ENCODE data around the gene CCNL2. TPM values are rescaled to one million over a fixed set of nuclear protein-coding genes. Genes with fewer than 3 reads are reported as not detected.
"Not testable (repeated sequence)": the region's sequence is repeated elsewhere in the genome, so short reads cannot be mapped to it uniquely, and the experiment has no call there.

CCNL2 gene
- polyA plus RNA-seq, 3 donors from 2014 or later = 16.7 to 34.6 (median 22.0) TPM

GRCh38 chr1:1435106-1435903, 36.2 kb upstream of the CCNL2 start, which contains the start of gene VWA1:
TSS of gene VWA1 (plus strand) at chr1:1435690. CDS start at chr1:1435749, 59 bp downstream.
- Mint-ChIP-seq H3K27ac (no peak within 1 kb of the TSS), H3K4me3 (peak within 1 kb of the TSS in 4 of 5 donors; percentile 35 to 68 (median 58)), H3K27me3 (ENCODE audit: low read depth in 3 of 3) (peaks cover 0 to 7% (median 5%) of the 10 kb centered on the region in 3 donors), H3K4me1 (peaks cover 0 to 1% of the 10 kb centered on the region in 2 donors), H3K36me3 (no peaks in the 10 kb centered on the region), H3K9me3 (no peaks in the 10 kb centered on the region)
- DNase-seq = peak; percentile 45 to 49 (median 48)

- Mint-ChIP-seq H3K27ac (no peak overlapping the region), H3K27me3 (ENCODE audit: low read depth in 3 of 3) (peaks cover 0 to 12% (median 5%) of the 10 kb centered on the region in 3 donors), H3K36me3 (no peaks in the 10 kb centered on the region), H3K4me1 (peaks cover 0 to 1% of the 10 kb centered on the region in 2 donors), H3K9me3 (no peaks in the 10 kb centered on the region), H3K4me3 (peak overlapping the region in 4 of 5 donors; percentile 20 to 35 (median 31))
- DNase-seq = no peak
These were observed 35.6 kb upstream of the CCNL2 start for GRCh38 chr1:1434824-1435105.

GRCh38 chr1:1434131-1434823, 35.1 kb upstream of the CCNL2 start:
- peaks cover 0 to 16% (median 5%) of the 10 kb centered on the region in 3 donors for H3K27me3 Mint-ChIP-seq (ENCODE audit: low read depth in 3 of 3)
- peaks cover 0 to 1% of the 10 kb centered on the region in 2 donors for H3K4me1 Mint-ChIP-seq
- DNase-seq = no peak
- H3K27ac Mint-ChIP-seq = no peak overlapping the region
- H3K9me3 Mint-ChIP-seq = no peaks in the 10 kb centered on the region
- H3K4me3 Mint-ChIP-seq = no peak overlapping the region
- no peaks in the 10 kb centered on the region for H3K36me3 Mint-ChIP-seq

- no peaks in the 10 kb centered on the region for H3K36me3 Mint-ChIP-seq
- H3K4me1 Mint-ChIP-seq = peaks cover 0 to 1% of the 10 kb centered on the region in 2 donors
- H3K4me3 Mint-ChIP-seq = no peak overlapping the region
- H3K9me3 Mint-ChIP-seq = no peaks in the 10 kb centered on the region
- peaks cover 0 to 16% (median 5%) of the 10 kb centered on the region in 3 donors for H3K27me3 Mint-ChIP-seq (ENCODE audit: low read depth in 3 of 3)
- no peak overlapping the region for H3K27ac Mint-ChIP-seq
- no peak for DNase-seq
These were observed 34.6 kb upstream of the CCNL2 start for GRCh38 chr1:1433804-1434130.

GRCh38 chr1:1432951-1433803, 34.0 kb upstream of the CCNL2 start:
- no peak for DNase-seq
- H3K36me3 Mint-ChIP-seq = no peaks in the 10 kb centered on the region
- H3K9me3 Mint-ChIP-seq = no peaks in the 10 kb centered on the region
- H3K27me3 Mint-ChIP-seq (ENCODE audit: low read depth in 3 of 3) = peaks cover 0 to 18% (median 5%) of the 10 kb centered on the region in 3 donors
- peaks cover 4 to 6% of the 10 kb centered on the region in 2 donors for H3K4me1 Mint-ChIP-seq
- no peak overlapping the region for H3K27ac Mint-ChIP-seq
- H3K4me3 Mint-ChIP-seq = no peak overlapping the region

- H3K36me3 Mint-ChIP-seq = no peaks in the 10 kb centered on the region
- DNase-seq = no peak
- peaks cover 4 to 6% of the 10 kb centered on the region in 2 donors for H3K4me1 Mint-ChIP-seq
- no peak overlapping the region for H3K27ac Mint-ChIP-seq
- no peaks in the 10 kb centered on the region for H3K9me3 Mint-ChIP-seq
- no peak overlapping the region for H3K4me3 Mint-ChIP-seq
- peaks cover 0 to 18% (median 5%) of the 10 kb centered on the region in 3 donors for H3K27me3 Mint-ChIP-seq (ENCODE audit: low read depth in 3 of 3)
These were observed 33.3 kb upstream of the CCNL2 start for GRCh38 chr1:1432274-1432950.

- H3K9me3 Mint-ChIP-seq = no peaks in the 10 kb centered on the region
- H3K27ac Mint-ChIP-seq = no peak overlapping the region
- H3K4me1 Mint-ChIP-seq = peaks cover 4 to 6% of the 10 kb centered on the region in 2 donors
- H3K4me3 Mint-ChIP-seq = no peak overlapping the region
- no peaks in the 10 kb centered on the region for H3K36me3 Mint-ChIP-seq
- H3K27me3 Mint-ChIP-seq (ENCODE audit: low read depth in 3 of 3) = peaks cover 0 to 18% (median 5%) of the 10 kb centered on the region in 3 donors
- no peak for DNase-seq
These were observed 32.7 kb upstream of the CCNL2 start for GRCh38 chr1:1431845-1432273.

GRCh38 chr1:1430992-1431844, 32.1 kb upstream of the CCNL2 start:
- Mint-ChIP-seq H3K4me1 (peaks cover 4 to 6% of the 10 kb centered on the region in 2 donors), H3K27ac (no peak overlapping the region), H3K9me3 (no peaks in the 10 kb centered on the region), H3K36me3 (no peaks in the 10 kb centered on the region), H3K4me3 (no peak overlapping the region), H3K27me3 (ENCODE audit: low read depth in 3 of 3) (peaks cover 2 to 15% (median 8%) of the 10 kb centered on the region in 3 donors)
- no peak for DNase-seq

GRCh38 chr1:1430114-1430982, 31.2 kb upstream of the CCNL2 start:
- H3K9me3 Mint-ChIP-seq = no peaks in the 10 kb centered on the region
- H3K4me3 Mint-ChIP-seq = peak overlapping the region in 1 of 5 donors; percentile 28
- no peak for DNase-seq
- H3K36me3 Mint-ChIP-seq = no peaks in the 10 kb centered on the region
- no peak overlapping the region for H3K27ac Mint-ChIP-seq
- peaks cover 3 to 6% of the 10 kb centered on the region in 2 donors for H3K4me1 Mint-ChIP-seq
- peaks cover 3 to 16% (median 8%) of the 10 kb centered on the region in 3 donors for H3K27me3 Mint-ChIP-seq (ENCODE audit: low read depth in 3 of 3)

- H3K27me3 Mint-ChIP-seq (ENCODE audit: low read depth in 3 of 3) = peaks cover 3 to 13% (median 5%) of the 10 kb centered on the region in 3 donors
- H3K9me3 Mint-ChIP-seq = no peaks in the 10 kb centered on the region
- H3K27ac Mint-ChIP-seq = no peak overlapping the region
- no peaks in the 10 kb centered on the region for H3K36me3 Mint-ChIP-seq
- no peak for DNase-seq
- H3K4me1 Mint-ChIP-seq = peaks cover 3 to 6% of the 10 kb centered on the region in 2 donors
- H3K4me3 Mint-ChIP-seq = peak overlapping the region in 2 of 5 donors; percentile 9 to 28
These were observed 30.5 kb upstream of the CCNL2 start for GRCh38 chr1:1429671-1430073.

GRCh38 chr1:1428967-1429366, 29.8 kb upstream of the CCNL2 start:
- H3K9me3 Mint-ChIP-seq, H3K4me3 Mint-ChIP-seq, H3K27ac Mint-ChIP-seq, DNase-seq, H3K4me1 Mint-ChIP-seq, H3K36me3 Mint-ChIP-seq: not testable (repeated sequence)
- peaks cover 3 to 15% (median 6%) of the 10 kb centered on the region in 3 donors for H3K27me3 Mint-ChIP-seq (ENCODE audit: low read depth in 3 of 3)

- DNase-seq = no peak
- Mint-ChIP-seq H3K36me3 (no peaks in the 10 kb centered on the region), H3K4me3 (peak overlapping the region; percentile 15 to 67 (median 31)), H3K4me1 (peaks cover 3 to 6% of the 10 kb centered on the region in 2 donors), H3K27me3 (ENCODE audit: low read depth in 3 of 3) (peaks cover 4 to 15% (median 6%) of the 10 kb centered on the region in 3 donors), H3K27ac (peak overlapping the region in 1 of 6 donors; percentile 61), H3K9me3 (no peaks in the 10 kb centered on the region)
These were observed 29.0 kb upstream of the CCNL2 start for GRCh38 chr1:1428174-1428573.
